ACC112 (cell line): ENCODE results near the gene PKD2L1.
"Not testable (repeated sequence)": the region's sequence is repeated elsewhere in the genome, so short reads cannot be mapped to it uniquely, and the experiment has no call there.

Experiments used
- H2AFZ ChIP-seq: fragments of 200-600 bp; sonication (generic); one replicate; pipeline ENCODE4 v1.6.0; 2017; ENCODE audit warnings: antibody characterized with exemption, low read length; ENCODE audit not compliant: unreplicated experiment
- H3K27ac ChIP-seq: fragments of 200-600 bp; sonication (generic); 2 replicates; pipeline ENCODE4 v1.5.1; 2014; ENCODE audit warnings: low read depth, mild to moderate bottlenecking, antibody characterized with exemption, low read length, moderate library complexity
- H3K27me3 ChIP-seq: fragments of 200-600 bp; sonication (generic); 2 replicates; pipeline ENCODE4 v1.6.1; 2014; ENCODE audit warnings: mild to moderate bottlenecking, antibody characterized with exemption, low read length, moderate library complexity, mixed read lengths; ENCODE audit not compliant: insufficient read depth
- H3K36me3 ChIP-seq: fragments of 200-600 bp; sonication (generic); 2 replicates; pipeline ENCODE4 v1.6.1; 2016; ENCODE audit warnings: mild to moderate bottlenecking, antibody characterized with exemption, low read length, moderate library complexity, mixed read lengths; ENCODE audit not compliant: insufficient read depth
- H3K4me1 ChIP-seq: fragments of 200-600 bp; sonication (generic); one replicate; pipeline ENCODE4 v1.6.1; 2016; ENCODE audit warnings: low read length, mixed read lengths; ENCODE audit not compliant: insufficient read depth, unreplicated experiment, control insufficient read depth
- H3K4me3 ChIP-seq: fragments of 200-600 bp; sonication (generic); 2 replicates; pipeline ENCODE4 v1.5.1; 2014; ENCODE audit warnings: mild to moderate bottlenecking, low read depth, low read length
- H3K79me2 ChIP-seq: fragments of 200-600 bp; sonication (generic); one replicate; pipeline ENCODE4 v1.6.0; 2016; ENCODE audit warnings: low read length; ENCODE audit not compliant: control insufficient read depth, unreplicated experiment, insufficient read depth

The PKD2L1 gene

GRCh38 chr10:100286051-100287033, 43.7 kb downstream of the PKD2L1 start, which contains the start of gene BLOC1S2:
Gene BLOC1S2 (minus strand): TSS chr10:100286680. CDS start chr10:100286659, 21 bp downstream.
- peak within 1 kb of the TSS; percentile 94 for H3K4me3 ChIP-seq
- H3K27me3 ChIP-seq: no peaks in the 10 kb centered on the region
- peak within 1 kb of the TSS; percentile 81 for H3K27ac ChIP-seq
- H3K36me3 ChIP-seq: 0 out of 2 replicates have a peak, but pooled peaks cover 4% of the 10 kb centered on the region
- peaks cover 12% of the 10 kb centered on the region for H3K4me1 ChIP-seq
- H2AFZ ChIP-seq: peak within 1 kb of the TSS; percentile 94
- peaks cover 42% of the 10 kb centered on the region for H3K79me2 ChIP-seq

GRCh38 chr10:100285326-100285725, 44.7 kb downstream of the PKD2L1 start:
- H3K36me3 ChIP-seq, H3K27me3 ChIP-seq: not testable (repeated sequence)
- Histone ChIP-seq H3K79me2 (peaks cover 46% of the 10 kb centered on the region), H3K4me3 (peak overlapping the region; percentile 94), H3K4me1 (peaks cover 12% of the 10 kb centered on the region), H2AFZ (peak overlapping the region; percentile 12), H3K27ac (peak overlapping the region; percentile 81)

GRCh38 chr10:100282907-100283306, 47.1 kb downstream of the PKD2L1 start:
- peaks cover 15% of the 10 kb centered on the region; the same call in 1 of the 2 replicates for H3K36me3 ChIP-seq
- H3K4me3 ChIP-seq: no peak overlapping the region
- peaks cover 46% of the 10 kb centered on the region for H3K79me2 ChIP-seq
- H3K4me1 ChIP-seq: peaks cover 12% of the 10 kb centered on the region
- H3K27ac ChIP-seq: no peak overlapping the region
- no peak overlapping the region for H2AFZ ChIP-seq
- H3K27me3 ChIP-seq: no peaks in the 10 kb centered on the region

GRCh38 chr10:100276971-100277370, 53.1 kb downstream of the PKD2L1 start:
- H2AFZ ChIP-seq, H3K27ac ChIP-seq, H3K4me1 ChIP-seq, H3K27me3 ChIP-seq, H3K79me2 ChIP-seq, H3K4me3 ChIP-seq: not testable (repeated sequence)
- peaks cover 32% of the 10 kb centered on the region for H3K36me3 ChIP-seq

DNA sequence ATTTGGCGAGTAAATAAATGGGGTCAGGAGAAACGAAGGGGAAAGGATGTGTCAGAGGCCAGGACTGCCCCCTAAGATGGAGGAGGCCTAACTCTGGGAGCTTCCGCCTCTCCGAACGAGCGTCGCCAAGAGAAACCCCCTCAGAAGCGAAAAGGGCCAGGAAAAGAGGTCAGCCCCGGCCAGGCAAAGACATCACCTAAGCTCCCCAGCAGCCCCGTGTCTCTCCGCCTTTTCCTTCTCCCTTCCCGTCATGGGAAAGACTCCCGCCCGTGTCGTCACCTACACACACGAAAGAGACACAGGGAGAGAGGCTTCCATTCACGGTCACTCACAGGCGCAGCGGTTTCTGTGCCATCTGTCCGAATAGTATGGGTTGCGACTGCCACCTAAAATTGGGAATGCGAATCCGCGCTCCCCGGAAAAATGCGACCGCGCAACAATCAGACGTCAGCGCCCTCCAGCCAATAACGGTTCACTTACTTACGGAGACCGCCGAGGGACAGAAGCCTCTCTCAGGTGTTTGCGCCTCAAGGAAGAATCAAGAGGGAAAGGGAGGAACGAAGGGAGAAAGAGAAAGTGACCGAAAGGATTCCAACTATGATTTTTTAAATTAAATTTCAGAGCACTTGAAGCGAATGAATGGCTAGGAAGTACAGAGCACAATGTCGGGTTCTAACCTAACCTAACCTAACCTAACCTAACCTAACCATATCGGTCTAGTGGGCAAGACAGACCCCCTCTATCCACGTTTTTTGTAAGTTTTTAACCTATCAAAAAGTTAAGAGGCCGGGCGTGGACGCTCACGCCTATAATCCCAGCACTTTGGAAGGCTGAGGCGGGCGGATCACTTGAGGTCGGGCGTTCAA, 62.6 kb downstream of the PKD2L1 start, which contains the start of gene CWF19L1:
Gene CWF19L1 (minus strand): TSS at position 400 of the 866 bp plus-strand sequence. CDS start 45 bp downstream, at position 355.
- Histone ChIP-seq H3K79me2 (peaks cover 29% of the 10 kb centered on the region), H3K27ac (peak within 1 kb of the TSS; percentile 70), H3K4me3 (peak within 1 kb of the TSS; percentile 93), H3K4me1 (peaks cover 6% of the 10 kb centered on the region), H3K27me3 (no peaks in the 10 kb centered on the region), H3K36me3 (0 out of 2 replicates have a peak, but pooled peaks cover 3% of the 10 kb centered on the region), H2AFZ (peak within 1 kb of the TSS; percentile 100)

- Histone ChIP-seq H2AFZ (no peak overlapping the region), H3K4me3 (peak overlapping the region; percentile 93), H3K4me1 (peaks cover 6% of the 10 kb centered on the region), H3K36me3 (no peaks in the 10 kb centered on the region), H3K27ac (no peak overlapping the region), H3K27me3 (no peaks in the 10 kb centered on the region), H3K79me2 (peaks cover 29% of the 10 kb centered on the region)
Measured at GRCh38 chr10:100265821-100266485, 64.1 kb downstream of the PKD2L1 start.

GRCh38 chr10:100254191-100254590, 75.8 kb downstream of the PKD2L1 start:
- peaks cover 3% of the 10 kb centered on the region for H3K79me2 ChIP-seq
- H3K36me3 ChIP-seq: peaks cover 10% of the 10 kb centered on the region
- H3K27me3 ChIP-seq: no peaks in the 10 kb centered on the region
- H3K27ac ChIP-seq: no peak overlapping the region
- H3K4me3 ChIP-seq: no peak overlapping the region
- no peak overlapping the region for H2AFZ ChIP-seq
- H3K4me1 ChIP-seq: no peaks in the 10 kb centered on the region

DNA sequence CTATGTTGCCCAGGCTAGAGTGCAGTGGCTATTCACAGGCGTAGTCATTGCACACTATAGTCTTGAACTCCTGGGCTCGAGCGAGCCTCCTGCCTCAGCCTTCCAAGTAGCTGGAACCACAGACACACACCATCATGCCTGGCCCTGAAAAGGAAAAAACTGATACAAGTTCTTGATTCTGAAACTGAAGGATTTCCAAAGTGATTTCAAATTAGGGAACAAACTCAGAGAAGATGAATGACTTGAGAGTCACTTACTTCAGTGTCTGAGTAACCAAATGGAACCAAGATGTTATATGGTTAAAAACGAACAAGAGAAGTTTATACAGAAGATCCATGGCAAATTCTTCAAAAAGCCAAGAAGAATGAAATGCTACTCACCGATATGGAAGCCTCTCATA, 77.0 kb downstream of the PKD2L1 start:
- H3K27ac ChIP-seq: no peak overlapping the region
- no peak overlapping the region for H3K4me3 ChIP-seq
- no peak overlapping the region for H2AFZ ChIP-seq
- peaks cover 14% of the 10 kb centered on the region for H3K36me3 ChIP-seq
- H3K27me3 ChIP-seq: no peaks in the 10 kb centered on the region
- no peaks in the 10 kb centered on the region for H3K79me2 ChIP-seq
- no peaks in the 10 kb centered on the region for H3K4me1 ChIP-seq

DNA sequence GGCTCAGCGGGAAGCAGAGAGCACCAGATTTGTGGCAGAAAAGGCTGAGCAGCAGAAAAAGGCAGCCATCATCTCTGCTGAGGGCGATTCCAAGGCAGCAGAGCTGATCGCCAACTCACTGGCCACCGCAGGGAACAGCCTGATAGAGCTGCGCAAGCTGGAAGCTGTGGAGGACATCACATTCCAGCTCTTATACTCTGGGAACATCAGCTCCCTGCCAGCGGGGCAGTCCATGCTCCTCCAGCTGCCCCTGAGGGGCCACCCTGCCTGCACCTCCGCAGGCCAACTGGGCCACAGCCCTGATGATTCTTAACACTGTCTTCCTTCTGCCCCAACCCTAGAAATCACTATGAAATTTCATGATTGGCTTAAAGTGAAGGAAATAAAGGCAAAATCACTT, 81.2 kb downstream of the PKD2L1 start:
- H2AFZ ChIP-seq: no peak overlapping the region
- H3K4me1 ChIP-seq: no peaks in the 10 kb centered on the region
- H3K27ac ChIP-seq: no peak overlapping the region
- no peaks in the 10 kb centered on the region for H3K27me3 ChIP-seq
- no peak overlapping the region for H3K4me3 ChIP-seq
- no peaks in the 10 kb centered on the region for H3K79me2 ChIP-seq
- H3K36me3 ChIP-seq: peaks cover 10% of the 10 kb centered on the region
